HG03469 (cell line): ENCODE measurements around the gene MYO1E.
"Not testable (repeated sequence)": the region's sequence is repeated elsewhere in the genome, so short reads cannot be mapped to it uniquely, and the experiment has no call there.

Source experiments
- ATAC-seq: cut with Tn5 transposase; IDR thresholded peaks from one replicate; pipeline ENCODE4 v1.9.1; 2021; ENCODE audit warnings: mild to moderate bottlenecking, moderate library complexity, moderate number of reproducible peaks; ENCODE audit not compliant: unreplicated experiment

The MYO1E gene

DNA sequence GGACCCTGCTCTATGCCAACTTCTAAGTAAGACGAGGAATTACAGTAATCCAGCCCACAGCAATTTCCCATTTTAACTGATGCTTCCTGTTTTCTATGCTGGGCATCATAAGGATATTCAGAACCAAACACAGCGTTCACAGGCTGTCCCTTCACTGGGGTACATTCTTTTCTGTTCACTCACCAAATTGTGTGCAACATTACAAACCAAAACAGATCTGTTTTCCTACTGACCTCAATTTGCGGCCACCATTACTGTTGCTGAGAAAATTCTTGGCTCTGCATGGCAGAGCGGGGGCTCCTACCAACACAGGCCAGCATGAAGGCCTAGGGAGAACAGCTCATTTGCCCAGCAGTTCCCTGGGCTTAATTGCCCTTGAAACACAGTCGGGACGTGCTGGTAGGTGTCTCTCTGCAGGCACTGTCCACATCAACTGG, 76.5 kb downstream of the MYO1E start:
- ATAC-seq, result no peak

DNA sequence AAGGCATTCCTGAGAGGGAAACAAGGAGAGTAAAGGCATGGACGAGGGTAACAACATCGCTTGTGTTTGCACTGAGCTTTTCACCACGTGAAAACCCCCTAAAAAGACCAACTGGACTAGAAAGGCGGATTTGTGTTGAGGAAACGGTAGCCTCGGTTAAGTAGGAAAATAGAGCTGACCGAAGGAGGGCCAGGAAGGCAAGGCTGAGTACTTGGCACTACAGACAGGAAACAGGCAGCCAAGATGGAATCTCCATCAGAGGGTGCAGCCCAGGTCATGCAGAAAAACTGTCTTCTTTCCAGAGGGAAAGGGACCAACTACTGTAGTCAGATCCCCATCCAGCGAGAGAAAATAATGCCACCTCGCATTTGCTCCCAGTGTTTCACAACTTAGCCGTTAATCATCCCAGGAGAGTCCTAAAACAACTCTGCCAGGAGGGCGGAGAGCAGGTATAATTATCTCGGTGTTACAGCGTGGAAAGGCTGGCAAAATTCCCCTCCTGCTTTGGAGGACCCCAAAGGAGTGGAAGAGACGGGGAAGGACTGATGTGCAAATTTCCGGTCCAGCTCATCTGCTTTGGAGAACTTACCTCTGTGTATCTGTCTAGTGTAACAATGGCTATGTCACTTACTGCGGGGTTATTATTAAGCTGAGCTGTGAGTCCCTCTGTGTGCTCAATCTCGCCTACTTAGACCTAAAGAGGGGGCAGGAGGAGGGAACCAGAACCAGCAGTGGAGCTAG, 77.2 kb downstream of the MYO1E start:
- ATAC-seq, result no peak

DNA sequence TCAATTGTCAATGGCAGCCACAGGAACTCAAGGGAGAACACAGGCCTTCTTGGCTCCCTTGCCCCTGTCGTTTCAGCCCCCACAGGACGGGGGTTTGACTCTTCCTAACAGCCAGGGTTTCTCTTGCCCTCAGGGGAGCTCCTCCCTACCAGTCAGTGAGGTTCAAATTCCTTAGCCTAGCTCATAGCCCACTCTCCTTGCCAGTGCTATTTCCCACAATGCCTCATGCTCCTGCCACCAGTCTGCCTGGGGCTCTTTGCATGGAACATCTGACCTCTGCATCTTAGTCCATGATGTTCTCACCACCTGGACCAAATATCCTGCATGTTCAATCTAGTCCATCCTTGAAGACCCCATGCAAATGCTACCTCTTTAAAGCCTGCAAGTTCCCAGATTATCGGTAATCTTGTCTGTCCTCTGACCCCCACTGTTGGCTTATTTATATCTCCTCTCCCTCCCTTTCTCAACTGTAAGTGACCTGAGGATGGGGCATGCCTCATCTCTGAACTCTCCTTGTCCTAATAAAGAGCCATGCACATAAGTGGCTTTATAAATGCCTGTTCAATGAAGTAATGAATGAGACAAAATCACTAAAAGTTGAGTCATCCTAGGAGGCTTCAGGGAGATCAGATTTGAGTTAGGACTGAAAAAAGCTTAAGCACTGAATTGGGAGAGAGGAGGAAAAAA, 78.0 kb downstream of the MYO1E start:
- no peak for ATAC-seq

DNA sequence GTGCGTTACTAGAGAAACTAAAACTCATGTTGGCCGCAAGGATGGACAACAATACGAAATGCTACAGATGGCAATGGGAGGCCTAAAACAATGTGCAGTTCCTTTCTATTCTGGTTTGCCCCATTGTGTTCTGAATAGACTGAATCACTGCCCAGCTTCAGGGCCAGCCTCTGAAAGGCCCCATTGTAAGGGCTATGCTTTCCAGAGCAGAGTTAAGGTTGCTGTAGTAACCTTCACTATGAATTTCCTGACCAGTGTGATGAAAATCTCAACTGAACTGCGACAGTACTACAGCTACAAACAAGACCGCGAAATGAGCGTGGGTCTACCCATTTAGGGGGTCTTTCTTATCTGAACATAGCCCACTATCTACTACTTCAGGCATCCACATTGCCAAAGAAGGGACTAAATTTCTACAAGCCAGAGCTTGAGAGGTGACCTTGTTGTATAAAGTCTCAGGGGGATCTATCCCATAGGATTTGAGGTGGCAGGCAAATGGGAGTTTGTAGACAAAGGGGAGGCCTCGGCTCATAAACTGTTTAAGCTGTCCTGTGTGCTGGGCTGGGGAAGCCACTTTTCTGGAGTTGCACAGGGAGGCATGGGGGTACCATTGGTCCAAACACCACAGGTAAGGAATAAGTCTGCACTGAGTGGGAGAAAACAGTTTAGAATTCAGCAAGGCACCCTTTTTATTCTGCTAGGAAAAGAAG, 80.1 kb downstream of the MYO1E start:
- no peak for ATAC-seq

DNA sequence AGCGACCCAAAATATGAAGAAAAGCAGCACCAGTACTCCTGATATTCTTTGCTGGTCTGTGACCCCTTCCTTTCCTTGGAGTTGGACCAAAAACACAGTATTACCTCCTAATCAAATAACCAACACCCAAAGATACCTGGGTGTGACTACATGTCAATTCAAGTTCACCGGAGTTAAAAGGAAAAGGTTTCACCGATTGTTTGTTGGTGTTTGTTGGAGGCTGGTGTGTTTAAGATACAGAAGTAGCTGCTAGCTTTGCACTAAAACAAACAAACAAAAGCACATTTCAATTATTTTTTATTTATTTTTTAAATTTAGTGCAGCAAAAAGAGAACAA, 81.5 kb downstream of the MYO1E start:
- ATAC-seq, result no peak

DNA sequence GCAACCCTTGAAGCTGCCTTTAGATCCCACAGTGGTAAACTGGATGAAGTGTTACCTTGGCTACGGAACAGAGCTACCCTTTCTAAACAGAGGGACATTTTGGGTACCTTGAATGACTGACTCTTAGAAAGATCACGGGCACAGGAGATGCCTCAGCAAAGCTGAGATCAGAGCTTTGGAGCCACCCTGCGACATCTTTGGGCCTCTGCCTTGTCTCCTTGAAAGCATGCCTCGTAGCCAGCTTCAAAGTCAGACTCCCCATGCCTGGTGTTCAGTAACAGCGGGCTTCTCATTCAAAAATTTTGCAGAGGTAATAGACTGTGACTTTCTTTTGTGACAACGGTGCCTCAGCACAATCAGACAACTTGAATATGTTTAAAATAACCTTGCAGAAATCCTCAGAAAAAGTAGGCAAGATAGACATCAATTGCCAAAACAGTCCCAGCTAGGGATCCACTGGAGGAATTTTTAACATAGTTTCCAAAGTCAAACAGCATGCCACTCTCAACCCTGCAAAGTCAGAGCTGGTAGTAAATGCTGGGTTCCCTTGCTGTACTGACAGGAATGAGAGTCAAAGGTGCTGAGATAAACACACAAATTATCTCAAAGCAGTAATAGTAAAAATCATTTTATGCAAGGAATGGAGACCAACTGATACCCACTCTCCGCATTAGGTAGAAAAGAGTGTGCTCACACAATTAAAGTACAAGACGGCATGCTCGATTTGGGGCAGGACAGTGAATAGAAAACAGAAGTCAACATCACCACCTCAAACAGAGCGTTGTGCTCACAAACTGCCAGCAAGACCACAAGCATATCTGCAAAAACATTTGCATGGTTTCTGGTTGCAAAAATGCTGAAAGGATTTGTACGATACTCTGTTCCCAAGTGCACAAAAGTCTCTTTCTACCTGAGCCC, 82.1 kb downstream of the MYO1E start:
- no peak for ATAC-seq

DNA sequence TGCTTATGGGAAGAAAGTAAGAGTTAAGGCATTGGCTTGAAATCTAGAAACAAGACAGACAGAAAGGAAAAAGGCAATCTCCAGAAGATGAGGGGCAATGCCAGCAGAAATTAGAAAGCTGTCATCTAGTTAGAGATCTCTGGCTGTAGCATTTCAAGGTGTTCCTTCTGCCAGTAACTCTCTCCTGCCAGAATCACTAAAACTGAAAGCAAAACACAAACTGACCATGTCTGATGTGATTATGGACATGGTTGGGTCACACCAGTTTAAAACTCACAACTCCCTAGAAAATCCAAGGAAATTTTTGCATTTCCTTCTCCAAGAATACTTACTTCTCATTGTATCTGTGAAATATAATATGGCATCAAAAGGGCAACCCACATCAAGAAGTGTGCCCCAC, 83.1 kb downstream of the MYO1E start:
- no peak for ATAC-seq

DNA sequence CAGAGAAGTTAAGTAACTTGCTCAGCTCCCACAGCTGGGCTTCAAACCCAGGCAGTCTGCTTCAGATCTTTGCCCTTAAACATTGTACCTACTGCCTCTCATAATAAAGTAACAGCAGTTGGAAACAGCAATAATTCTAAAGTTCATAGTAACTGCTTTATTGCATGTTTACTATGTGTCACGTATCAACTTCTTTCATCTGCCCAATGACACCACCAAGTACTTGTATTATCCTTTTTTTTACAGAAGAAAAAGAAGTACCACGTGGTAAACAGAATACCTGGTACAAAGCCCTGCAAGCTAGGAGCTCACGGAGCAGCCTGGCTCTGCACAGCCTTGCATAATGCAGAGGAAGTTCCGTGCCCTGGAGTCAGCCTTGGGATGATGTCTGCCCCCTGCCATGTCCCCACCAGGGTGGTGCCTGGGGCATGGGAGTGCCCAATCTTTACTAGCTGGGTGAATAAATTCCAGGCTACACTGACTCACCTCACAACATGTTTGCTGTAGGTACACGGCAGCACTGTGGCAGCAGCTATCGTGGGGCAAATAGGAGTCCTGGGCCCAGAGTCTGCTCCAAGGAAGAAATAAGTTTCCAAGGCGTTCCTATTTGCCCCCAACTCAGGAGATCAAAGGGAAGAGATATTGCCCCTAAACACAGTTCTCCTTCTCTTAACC, 88.8 kb downstream of the MYO1E start:
- no peak for ATAC-seq

DNA sequence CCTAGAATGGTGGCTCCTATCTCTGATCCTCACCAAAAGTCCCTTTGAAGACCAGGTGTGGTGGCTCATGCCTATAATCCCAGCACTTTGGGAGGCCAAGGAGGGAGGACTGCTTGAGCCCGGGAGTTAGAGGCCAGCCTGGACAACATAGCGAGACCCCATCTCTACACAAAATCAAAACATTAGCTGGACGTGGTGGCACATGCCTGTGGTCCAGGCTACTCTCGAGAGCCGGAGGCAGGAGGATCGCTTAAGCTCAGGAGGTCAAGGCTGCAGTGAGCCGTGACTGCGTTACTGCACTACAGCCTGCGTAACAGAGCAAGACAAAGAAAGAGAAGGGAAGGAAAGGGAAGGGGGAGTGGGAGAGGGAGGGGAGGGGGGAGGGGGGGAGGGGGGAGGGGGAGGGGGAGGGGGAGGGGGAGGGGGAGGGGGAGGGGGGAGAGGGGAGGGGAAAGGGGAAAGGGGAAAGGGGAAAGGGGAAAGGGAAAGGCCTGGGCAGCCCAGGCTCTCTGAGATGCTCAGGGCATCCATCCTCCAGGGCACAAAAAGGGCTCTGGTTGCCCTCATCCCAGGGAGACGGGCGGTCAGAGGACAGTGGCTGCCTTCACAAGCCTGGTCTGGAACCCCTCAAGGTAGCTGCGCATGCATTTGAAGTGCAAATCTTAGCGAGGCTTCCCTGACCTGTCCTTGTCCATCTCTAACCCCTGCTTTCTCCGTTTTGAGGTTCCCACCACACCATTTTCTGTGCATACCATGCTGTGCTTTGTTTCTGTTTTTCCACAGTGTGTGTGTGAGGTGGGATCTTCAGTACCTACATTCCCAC, 89.9 kb downstream of the MYO1E start:
- ATAC-seq, result no peak

DNA sequence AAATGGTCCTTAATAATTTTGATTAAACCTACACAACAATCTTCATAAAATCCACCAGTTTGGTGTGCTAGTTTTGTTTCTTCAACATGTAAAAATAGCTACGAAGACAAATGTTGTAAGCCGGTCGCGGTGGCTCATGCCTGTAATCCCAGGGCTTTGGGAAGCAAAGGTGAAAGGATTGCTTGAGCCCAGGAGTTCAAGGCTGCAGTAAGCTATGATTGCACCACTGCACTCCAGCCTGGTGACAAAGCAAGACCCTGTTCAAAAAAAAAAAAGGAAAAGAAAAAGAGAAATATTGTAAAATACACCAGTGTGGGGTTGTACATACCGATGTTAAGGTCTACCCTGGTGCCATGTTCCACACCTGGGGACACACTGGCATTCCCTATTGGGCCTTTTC, 91.0 kb downstream of the MYO1E start:
- ATAC-seq, result no peak

DNA sequence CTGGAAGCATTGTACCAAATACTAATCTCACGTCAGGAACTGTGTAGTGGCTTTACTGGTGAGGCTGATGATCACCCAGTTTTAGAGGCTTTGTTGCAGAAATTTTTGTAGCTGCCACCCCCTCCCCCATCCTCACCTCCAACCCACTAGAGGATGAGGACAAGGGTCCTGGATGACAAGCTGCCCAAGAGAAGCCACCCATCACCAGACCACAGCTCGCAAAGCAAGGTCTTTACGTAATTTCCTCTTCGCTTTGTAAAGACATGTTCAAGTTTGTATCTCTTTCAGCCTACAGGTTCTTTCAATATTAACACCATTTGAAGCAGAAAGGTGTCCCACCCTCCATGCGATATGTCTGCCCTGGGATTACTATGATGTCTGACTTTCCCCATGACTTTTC, 91.8 kb downstream of the MYO1E start:
- ATAC-seq, result no peak

DNA sequence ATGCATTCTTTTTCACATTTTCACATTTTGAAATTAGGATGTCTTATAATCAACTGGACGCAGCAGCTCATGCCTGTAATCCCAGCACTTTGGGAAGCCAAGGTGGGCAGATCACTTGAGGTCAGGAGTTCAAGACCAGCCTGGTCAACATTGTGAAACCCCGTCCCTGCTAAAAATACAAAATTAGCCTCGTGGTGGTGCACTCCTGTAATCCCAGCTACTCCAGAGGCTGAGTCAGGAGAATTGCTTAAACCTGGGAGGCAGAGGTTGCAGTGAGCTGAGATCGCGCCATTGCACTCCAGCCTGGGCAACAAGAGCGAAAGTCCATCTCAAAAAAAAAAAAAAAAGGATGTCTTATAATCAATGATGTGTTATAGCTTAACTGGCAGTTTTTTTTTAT, 92.4 kb downstream of the MYO1E start:
- not testable (repeated sequence) for ATAC-seq

DNA sequence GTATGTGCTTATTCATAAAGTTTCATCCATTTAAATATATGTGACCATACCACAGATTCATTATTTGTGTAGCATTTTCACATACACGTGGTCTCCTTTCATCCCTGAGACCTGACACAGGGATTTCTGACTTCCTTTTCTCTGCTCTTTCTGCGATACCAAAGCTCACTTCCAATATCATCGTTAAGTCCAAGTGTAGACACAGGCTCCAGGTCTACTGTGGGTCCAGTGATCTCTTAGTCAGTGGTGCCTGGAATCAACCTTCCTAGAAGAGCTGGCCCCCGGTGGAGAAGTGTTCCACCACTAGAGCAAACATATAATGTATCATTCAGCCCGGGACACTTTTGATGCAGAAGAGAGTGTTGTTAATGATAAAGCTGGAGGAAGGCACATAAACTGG, 93.6 kb downstream of the MYO1E start:
- ATAC-seq, result no peak

DNA sequence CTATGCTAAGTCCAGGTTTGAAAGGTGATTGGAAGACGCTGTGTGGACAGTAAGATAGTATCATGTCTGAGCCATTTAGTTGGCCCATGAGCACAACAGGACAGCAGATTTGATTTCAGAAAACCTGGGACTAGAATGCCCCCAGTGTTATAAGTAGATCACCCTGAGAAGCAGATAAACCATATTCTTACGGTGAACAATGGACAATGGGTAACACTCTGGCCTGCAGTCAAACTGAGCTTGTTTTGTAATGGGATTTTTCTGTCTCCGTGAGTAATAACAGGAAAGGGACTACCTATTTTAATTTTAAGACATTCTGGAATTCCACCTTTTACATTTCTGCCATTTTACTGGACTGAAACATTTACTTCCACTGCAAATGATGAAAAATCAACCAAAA, 94.6 kb downstream of the MYO1E start:
- ATAC-seq, result no peak

DNA sequence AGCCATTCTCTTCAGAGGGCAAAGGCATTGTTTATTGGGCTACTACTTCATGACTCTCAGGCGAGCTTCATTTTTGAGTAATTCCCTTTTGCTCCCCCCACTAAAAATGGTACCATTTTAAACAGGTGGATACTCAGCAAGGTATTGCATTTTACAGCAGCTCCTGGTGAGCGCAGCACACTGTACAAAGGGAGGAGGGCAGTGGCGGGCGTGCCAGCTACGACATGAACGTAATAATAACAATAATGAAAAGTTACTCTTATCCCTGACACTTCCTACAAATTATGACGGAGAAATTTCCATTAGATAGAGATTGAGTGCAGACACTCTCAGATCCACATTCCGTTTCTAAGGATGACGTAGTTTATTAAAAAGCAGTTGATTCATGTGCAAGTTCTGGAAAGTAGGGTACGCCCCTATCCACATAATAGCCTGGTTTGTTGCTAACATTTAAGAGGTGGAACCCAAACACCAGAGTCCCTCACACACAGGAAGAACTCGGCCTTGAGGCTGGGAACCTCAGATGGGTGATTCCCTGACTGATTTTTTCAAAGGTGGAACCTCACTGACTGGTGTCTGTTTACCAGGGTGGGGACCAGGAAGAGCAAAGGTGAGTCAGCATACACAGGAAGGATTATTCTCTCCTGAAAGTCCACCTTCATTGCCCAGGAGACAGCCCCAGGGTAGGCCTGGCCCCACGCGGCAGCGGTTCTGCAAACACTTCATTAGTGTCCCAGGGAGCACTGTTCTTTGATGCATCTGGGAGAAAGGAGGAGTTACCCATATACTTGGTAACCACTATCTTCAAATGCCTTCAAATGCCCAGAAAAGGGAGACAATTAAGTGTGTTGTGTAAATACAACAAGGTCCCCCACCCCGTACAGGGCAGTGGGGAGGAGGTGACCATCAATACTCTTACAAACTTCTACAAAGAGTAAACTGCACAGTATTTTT, 96.2 kb downstream of the MYO1E start:
- ATAC-seq, result no peak

DNA sequence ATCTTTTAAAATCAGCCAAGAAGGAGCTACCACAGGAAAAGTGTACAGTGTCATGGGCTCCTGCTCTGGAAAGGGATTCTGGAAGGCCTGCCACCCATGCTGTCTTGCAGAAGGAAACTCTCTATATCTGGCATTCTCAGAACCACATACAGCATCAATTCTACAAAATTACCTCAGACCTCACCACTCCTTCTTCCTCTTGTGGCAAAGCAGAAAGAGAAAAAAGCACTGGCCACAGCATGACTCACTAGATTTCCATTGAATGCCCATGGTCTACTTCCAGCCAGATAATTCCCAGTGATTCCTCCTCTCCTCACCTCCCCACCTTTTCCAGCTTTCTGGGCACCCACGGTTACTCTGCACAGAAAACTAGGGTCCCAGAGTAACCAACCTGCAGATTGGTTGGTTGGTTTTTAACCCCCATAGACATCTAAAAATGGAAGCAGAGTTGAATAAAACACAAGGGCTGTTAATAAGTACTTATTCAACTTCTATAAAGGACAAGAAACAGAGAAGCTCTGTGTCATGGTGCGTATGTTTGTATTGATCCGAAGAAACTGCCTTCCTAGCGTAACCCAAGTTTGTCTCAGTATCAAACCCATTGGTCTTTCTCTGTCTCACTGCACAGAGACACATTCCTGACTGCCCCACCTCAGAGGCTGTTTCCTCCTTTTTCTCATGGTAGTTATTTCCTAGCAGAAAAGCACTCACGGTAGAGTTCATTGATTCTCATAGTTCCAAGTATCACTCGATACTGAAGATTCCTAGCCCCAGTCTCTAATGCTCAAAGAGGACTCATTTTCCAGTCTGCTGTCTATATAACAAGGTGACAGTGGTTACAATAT, 98.3 kb downstream of the MYO1E start:
- no peak for ATAC-seq

DNA sequence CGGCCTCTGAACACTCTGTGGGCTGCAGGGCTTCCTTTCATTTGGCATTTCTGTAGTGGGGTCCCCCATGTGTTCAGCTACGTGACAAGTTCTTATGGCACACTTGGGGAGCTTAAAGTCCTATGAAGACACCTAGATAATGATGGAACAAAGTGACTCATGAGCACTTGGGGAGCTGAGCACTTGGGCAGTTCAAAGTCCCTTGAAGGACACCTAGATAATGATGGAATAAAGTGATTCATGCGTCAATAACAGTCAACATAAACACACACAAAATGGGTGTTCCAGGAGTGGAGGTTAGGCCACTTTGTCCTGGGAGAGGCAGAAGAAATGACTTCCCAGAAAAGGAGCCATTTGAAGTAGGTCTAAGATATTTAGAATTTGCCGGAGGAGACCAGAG, 99.4 kb downstream of the MYO1E start:
- no peak for ATAC-seq
